ENCODE data around the gene TIMM29.

TIMM29 gene

DNA sequence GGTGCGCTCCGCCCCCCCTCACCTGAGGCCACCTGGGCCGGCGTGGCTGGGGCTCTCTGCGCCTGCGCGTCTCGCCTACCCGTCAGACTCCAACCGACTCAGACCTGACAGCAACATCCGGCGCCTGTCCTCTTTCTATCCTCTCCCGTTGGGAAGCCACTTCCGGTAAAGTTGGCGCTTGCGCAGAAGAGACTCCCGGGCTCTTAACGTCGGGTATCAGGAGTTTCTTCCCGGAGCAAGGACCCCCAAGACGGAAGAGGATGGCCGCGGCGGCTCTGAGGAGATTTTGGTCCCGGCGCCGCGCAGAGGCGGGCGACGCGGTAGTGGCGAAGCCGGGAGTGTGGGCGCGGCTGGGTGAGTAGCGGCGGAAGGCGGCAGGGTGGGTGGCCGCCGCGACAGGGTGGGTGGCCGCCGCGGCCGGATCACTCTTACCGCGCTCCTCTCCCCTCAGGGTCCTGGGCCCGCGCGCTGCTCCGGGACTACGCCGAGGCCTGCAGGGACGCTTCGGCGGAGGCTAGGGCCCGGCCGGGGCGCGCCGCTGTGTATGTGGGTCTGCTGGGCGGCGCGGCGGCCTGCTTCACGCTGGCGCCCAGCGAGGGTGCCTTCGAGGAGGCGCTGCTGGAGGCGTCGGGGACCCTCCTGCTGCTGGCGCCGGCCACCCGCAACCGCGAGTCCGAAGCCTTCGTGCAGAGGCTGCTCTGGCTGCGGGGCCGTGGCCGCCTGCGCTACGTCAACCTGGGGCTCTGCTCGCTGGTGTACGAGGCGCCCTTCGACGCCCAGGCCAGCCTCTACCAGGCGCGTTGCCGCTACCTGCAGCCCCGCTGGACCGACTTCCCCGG, at the start of gene TIMM29, which contains the start of gene YIPF2:
Gene TIMM29, plus strand, starts transcription at position 249 of the 839 bp plus-strand sequence. Its CDS starts 12 bp downstream, at position 261.
Gene YIPF2, minus strand, starts transcription at position 77 of the 839 bp plus-strand sequence. CDS start 229 bp downstream, outside the sequence.
- H3K27me3 Mint-ChIP-seq, result no peaks in the 10 kb centered on the region
- H3K4me3 Mint-ChIP-seq, result peak within 1 kb of the TSS; percentile 97
- no peaks in the 10 kb centered on the region for H3K9me3 Mint-ChIP-seq
- intact Hi-C loops (cut with micrococcal nuclease), result loop anchor here (1.0 kb wide), 1 partner anchor 57 kb away; the partner anchor contains the start of gene CARM1
- H3K27ac Mint-ChIP-seq, result peak within 1 kb of the TSS; percentile 87
- peaks cover 71% of the 10 kb centered on the region for H3K36me3 Mint-ChIP-seq (ENCODE audit: low read depth)
- peaks cover 19% of the 10 kb centered on the region for H3K4me1 Mint-ChIP-seq (ENCODE audit: low read depth)

DNA sequence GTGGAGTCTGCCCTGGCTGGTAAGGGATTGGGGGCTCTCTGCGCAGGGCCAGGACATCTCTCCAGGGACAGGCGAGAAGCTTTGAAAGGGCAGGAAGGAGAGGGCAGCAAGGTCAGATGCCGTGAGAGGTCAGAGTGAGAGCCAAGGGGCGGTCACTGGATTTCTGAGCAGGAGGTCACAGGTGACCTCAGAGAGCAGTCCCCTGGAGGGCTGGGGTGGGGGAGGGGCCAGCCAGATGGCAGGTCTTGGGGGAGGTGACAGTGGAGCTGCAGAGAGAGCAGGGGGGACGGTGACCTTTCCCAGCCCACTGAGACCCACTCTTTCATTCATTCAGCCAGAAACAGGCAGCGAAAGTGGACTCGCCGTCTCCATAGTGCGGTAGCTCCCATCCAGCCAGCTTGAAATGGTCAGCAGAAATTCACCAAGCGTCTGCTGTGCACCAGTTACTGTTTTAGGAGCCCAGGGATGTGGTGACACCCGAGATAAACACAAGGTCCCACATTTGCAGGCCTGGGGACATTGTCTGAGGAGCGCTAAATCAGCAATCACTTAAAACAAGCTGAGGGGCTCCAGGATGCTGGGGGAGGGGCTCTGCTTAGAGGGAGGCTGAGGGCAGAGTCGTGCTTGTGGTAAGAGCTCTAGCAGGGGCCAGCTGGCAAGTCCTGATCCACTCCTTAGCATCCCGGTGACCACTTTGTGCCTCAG, 47.1 kb upstream of the TIMM29 start:
- H3K27me3 Mint-ChIP-seq, result no peaks in the 10 kb centered on the region
- no peak overlapping the region for H3K27ac Mint-ChIP-seq
- peaks cover 62% of the 10 kb centered on the region for H3K4me1 Mint-ChIP-seq (ENCODE audit: low read depth)
- no peak overlapping the region for H3K4me3 Mint-ChIP-seq
- intact Hi-C loops (cut with micrococcal nuclease), result no loop called here
- H3K9me3 Mint-ChIP-seq, result no peaks in the 10 kb centered on the region
- H3K36me3 Mint-ChIP-seq (ENCODE audit: low read depth), result peaks cover 44% of the 10 kb centered on the region

DNA sequence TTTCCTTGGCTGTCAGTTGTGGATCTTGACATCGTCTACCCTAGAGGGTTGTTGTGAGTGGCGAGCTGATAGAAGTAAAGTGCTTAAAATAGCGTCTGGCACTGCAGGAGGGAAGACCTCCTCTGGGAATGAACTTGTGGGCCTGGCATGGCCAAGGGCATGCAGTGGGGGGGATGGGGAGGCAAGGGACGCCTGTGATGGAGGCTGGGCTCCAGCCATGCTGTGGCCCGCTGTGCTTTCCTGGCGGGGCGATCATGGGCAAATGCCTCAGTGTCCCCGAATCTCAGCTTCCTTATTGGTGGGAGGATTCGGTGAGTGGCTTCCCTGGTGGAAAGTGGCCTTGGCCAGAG, 46.5 kb upstream of the TIMM29 start:
- Mint-ChIP-seq H3K27me3 (no peaks in the 10 kb centered on the region), H3K4me3 (no peak overlapping the region), H3K36me3 (ENCODE audit: low read depth) (peaks cover 48% of the 10 kb centered on the region), H3K9me3 (no peaks in the 10 kb centered on the region), H3K27ac (no peak overlapping the region), H3K4me1 (ENCODE audit: low read depth) (peaks cover 61% of the 10 kb centered on the region)
- intact Hi-C loops (cut with micrococcal nuclease), result no loop called here

DNA sequence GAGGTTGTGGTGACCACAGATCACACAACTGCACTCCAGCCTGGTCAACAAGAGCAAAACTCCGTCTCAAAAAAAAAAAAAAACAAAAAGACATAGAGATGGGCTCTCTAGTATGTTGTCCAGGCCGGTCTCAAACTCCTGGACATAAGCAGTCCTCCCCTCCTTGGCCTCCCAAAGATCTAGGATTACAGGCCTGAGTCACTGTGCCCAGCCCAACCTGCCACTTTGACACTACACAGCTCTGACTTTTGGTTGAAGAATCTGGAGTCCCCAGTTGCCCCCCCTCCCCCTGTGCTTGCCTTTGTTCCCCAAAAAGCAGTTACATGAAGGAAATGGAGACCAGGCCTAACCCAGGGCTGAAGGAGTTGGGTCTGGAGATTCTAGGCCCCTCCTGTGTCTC, 44.3 kb upstream of the TIMM29 start:
- no peaks in the 10 kb centered on the region for H3K9me3 Mint-ChIP-seq
- H3K4me3 Mint-ChIP-seq, result no peak overlapping the region
- peak overlapping the region; percentile 61 for H3K27ac Mint-ChIP-seq
- intact Hi-C loops (cut with micrococcal nuclease), result no loop called here
- H3K4me1 Mint-ChIP-seq (ENCODE audit: low read depth), result peaks cover 56% of the 10 kb centered on the region
- no peaks in the 10 kb centered on the region for H3K27me3 Mint-ChIP-seq
- H3K36me3 Mint-ChIP-seq (ENCODE audit: low read depth), result peaks cover 48% of the 10 kb centered on the region

DNA sequence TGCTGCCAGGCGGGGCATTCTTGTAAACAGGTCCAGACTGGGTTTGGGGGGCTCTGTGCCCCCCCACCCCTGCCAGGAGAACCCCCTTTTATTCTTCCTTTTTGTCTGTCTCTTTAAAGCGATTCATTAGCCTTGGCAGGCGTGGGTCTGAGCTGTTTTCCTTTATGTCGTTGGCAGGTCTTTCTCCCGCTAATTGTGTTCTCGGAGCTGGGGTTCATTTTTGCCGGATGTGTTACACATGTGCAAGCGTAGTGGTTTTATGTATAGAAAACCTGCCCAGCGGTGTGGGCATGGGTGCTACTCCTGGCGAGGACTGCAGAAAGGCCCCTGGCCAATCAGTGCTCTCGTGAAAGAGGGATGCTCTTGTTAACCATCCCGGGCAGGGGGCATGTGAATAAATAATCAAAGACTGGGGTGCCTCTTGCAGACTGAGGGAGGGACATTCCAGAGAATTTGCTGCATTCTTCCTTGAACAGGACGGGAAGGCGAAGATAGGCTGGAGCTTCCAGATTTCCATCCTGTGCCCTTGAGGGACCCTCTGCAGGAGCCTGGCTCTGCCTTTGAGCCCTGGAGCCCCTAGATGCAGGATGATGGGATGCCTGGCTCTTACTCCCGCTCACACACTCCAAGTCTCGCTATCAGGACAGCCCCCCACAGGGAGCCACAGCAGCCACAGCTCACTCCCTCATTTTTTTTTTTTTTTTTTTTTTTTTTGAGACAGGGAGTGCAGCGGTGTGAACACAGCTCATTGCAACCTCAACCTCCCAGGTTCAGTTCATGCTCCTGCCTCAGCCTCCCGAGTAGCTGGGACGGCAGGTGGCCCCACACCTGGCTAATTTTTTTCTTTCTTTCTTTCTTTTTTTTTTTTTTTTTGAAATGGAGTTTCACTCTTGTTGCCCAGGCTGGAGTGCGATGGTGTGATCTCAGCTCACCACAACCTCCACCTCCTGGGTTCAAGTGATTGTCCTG, 43.1 kb upstream of the TIMM29 start:
- Mint-ChIP-seq H3K27me3 (no peaks in the 10 kb centered on the region), H3K36me3 (ENCODE audit: low read depth) (peaks cover 37% of the 10 kb centered on the region), H3K9me3 (no peaks in the 10 kb centered on the region), H3K4me3 (no peak overlapping the region), H3K27ac (peak overlapping the region; percentile 61), H3K4me1 (ENCODE audit: low read depth) (peaks cover 48% of the 10 kb centered on the region)
- intact Hi-C loops (cut with micrococcal nuclease), result no loop called here

DNA sequence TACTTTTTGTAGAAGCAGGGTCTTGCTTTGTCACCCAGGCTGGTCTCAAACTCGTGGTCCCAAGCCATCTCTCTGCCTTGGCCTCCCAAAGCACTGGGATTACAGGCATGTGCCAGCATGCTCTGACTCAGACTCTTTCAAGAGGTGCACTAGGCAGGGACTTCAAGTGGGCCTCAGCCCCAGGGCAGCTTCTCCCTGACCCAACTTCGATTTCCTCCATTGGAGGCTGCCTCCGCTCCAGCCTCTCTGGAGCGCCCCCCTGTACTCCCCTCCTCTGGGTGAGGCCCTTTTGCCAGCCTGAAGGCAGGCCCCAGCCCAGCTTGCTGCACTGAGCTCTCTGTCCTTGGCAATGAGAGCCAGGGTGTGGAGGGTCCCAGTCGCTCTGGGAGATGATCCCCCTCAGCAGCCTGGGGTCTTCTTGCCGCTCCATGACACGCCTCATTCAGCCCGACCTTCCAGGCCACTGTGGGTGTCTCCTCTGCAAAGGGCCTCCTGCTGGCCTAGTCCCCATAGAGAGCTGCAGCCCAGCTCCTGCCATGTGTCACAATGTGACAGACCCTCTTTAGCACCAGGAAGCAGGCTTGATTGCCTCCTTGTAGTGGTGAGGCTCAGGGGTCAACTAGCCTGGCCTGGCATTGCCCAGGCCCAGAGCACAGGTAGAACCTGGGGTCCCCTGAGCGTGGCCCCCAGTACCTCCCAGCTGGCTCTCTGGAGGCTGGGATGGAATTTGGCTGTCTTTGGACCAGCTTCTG, 40.8 kb upstream of the TIMM29 start:
- H3K36me3 Mint-ChIP-seq (ENCODE audit: low read depth), result peaks cover 19% of the 10 kb centered on the region
- intact Hi-C loops (cut with micrococcal nuclease), result no loop called here
- no peak overlapping the region for H3K4me3 Mint-ChIP-seq
- H3K27me3 Mint-ChIP-seq, result no peaks in the 10 kb centered on the region
- H3K9me3 Mint-ChIP-seq, result no peaks in the 10 kb centered on the region
- H3K27ac Mint-ChIP-seq, result no peak overlapping the region
- peaks cover 36% of the 10 kb centered on the region for H3K4me1 Mint-ChIP-seq (ENCODE audit: low read depth)

DNA sequence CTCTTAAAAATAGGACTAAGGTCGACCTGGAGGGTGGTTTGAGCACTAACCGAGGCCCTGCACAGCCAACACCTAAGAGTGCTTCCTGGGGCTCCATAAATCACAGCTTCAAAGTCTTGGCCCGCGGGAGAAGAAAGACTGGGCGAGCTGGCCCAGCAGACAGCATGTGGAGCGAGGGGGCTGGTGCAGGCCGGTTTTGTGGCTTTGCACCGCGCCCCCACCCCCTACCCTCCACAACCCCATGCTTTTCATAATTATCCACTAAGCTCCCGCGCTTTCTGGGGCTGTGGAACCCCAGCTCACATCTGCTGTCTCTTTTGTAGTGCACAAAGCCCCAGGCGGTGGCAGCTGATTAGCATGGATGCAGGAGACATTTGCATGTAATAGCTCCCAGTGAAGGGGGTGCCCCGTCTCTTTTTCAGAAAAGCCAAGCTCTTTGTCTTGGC, 40.2 kb upstream of the TIMM29 start:
- Mint-ChIP-seq H3K27me3 (no peaks in the 10 kb centered on the region), H3K9me3 (no peaks in the 10 kb centered on the region), H3K4me3 (no peak overlapping the region), H3K4me1 (ENCODE audit: low read depth) (peaks cover 32% of the 10 kb centered on the region), H3K27ac (no peak overlapping the region), H3K36me3 (ENCODE audit: low read depth) (peaks cover 19% of the 10 kb centered on the region)
- intact Hi-C loops (cut with micrococcal nuclease), result no loop called here

DNA sequence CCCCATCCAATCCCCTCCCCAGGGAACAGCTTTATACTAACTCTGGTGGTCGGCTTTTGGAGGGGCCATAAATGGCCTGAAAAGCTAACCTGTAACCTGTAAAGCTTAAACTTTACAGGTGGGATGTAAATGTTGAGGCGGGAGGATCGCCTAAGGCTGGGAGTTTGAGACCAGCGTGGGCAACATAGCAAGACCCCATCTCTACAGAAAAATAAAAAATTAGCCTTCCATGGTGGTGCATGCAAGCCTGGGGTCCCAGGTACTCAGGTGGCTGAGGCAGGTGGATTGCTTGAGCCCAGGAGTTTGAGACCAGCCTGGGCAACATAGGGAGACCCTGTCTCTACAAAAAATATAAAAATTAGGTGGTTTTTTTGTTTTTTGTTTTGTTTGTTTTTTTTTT, 38.7 kb upstream of the TIMM29 start:
- H3K9me3 Mint-ChIP-seq, result no peaks in the 10 kb centered on the region

DNA sequence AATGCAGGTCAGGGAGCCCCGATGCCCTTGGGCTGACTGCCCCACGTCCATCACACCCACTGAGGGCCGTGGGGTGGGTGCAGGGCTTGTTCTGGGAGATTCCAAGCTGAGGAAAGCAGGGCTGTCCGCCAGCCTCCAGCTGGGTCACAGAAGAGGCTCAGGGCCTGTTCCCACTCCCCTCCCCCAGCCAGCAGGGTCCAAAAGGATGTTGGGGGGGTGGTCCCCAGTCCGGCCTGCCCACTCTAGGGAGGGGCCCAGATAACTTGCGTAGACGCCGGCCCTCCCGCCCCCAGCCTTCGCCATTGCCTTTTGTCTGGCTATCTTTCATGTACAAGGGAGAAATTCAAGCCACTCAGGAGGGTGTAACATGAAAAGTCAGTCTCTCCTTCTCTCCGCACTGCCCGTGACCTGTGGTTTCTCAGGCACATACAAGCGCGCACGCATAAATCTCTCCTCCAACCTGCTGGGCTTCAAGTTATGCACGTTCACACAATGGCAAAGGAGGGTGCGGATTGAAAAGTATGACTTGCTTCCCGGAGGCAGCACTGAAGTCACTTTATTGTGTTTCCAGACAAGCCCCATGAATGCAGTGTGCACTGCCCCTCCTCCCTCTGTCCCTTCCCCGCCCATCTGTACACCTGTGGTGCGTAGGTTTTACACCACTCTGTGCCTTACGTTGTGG, 37.1 kb upstream of the TIMM29 start:
- Mint-ChIP-seq H3K27ac (no peak overlapping the region), H3K4me1 (ENCODE audit: low read depth) (peaks cover 43% of the 10 kb centered on the region), H3K9me3 (no peaks in the 10 kb centered on the region), H3K4me3 (no peak overlapping the region), H3K36me3 (ENCODE audit: low read depth) (peaks cover 20% of the 10 kb centered on the region), H3K27me3 (no peaks in the 10 kb centered on the region)
- intact Hi-C loops (cut with micrococcal nuclease), result no loop called here

More for the DNA sequence above, 38.7 kb upstream of the TIMM29 start:
- Mint-ChIP-seq H3K36me3 (ENCODE audit: low read depth) (peaks cover 32% of the 10 kb centered on the region), H3K27ac (no peak overlapping the region), H3K4me1 (ENCODE audit: low read depth) (peaks cover 37% of the 10 kb centered on the region), H3K27me3 (no peaks in the 10 kb centered on the region), H3K4me3 (no peak overlapping the region)
- intact Hi-C loops (cut with micrococcal nuclease), result no loop called here

DNA sequence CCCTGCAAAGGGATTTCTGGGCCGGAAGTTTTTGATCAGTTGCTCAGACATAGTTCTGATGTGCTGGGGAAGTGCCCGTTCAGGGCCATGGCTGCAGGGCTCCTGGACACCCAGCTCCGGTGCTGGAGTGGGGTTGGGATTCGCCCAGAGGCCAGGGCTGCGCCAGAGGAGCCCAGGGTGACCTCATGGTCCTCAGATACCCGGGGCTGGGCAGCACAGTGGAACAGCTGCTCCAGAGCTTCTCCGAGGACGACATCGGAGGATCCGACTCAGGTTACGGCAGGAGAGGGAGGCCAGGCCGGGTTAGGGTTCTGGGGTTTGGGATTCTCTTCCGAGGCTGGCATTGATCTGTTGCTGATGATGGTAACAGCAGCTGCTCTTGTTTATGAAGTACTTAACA, 36.4 kb upstream of the TIMM29 start:
- Mint-ChIP-seq H3K27ac (no peak overlapping the region), H3K4me1 (ENCODE audit: low read depth) (peaks cover 44% of the 10 kb centered on the region)

DNA sequence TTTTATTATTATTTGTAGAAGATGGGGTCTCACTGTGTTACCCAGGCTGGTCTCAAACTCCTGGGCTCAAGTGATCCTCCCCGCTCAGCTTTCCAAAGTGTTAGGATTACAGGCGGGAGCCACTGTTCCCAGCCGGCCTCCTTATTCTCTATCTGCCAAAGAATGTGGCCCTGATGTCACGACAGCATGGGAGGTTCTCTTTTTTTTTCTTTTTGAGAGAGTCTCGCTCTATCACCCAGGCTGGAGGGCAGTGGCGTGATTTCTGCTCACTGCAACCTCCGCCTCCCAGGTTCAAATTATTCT, 33.7 kb upstream of the TIMM29 start:
- H3K27ac Mint-ChIP-seq, result no peak overlapping the region

More for the DNA sequence above, 36.4 kb upstream of the TIMM29 start:
- H3K9me3 Mint-ChIP-seq, result no peaks in the 10 kb centered on the region
- peaks cover 14% of the 10 kb centered on the region for H3K36me3 Mint-ChIP-seq (ENCODE audit: low read depth)
- intact Hi-C loops (cut with micrococcal nuclease), result no loop called here
- no peaks in the 10 kb centered on the region for H3K27me3 Mint-ChIP-seq
- H3K4me3 Mint-ChIP-seq, result no peak overlapping the region

DNA sequence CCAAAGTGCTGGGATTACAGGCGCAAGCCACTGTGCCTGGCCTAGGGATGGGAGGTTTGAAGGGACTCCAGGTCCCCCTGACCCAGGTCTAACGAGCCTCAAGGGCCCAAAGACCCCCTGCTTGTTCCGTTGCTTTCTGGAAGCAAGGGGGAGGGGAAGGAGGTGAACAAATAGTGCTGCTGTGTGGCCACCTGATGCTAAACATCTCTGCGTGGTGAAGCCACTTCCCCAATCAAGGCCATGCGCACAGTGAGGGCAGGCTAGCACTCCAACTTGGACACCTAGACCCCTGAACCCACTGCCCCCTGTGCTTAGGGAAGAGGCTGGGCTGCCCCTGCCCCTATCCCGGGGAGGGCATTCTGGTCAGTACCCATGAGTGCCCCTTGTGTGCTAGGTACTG, 33.2 kb upstream of the TIMM29 start:
- no peaks in the 10 kb centered on the region for H3K27me3 Mint-ChIP-seq
- H3K4me1 Mint-ChIP-seq (ENCODE audit: low read depth), result peaks cover 51% of the 10 kb centered on the region
- no peaks in the 10 kb centered on the region for H3K9me3 Mint-ChIP-seq
- no peak overlapping the region for H3K27ac Mint-ChIP-seq
- H3K4me3 Mint-ChIP-seq, result no peak overlapping the region
- peaks cover 19% of the 10 kb centered on the region for H3K36me3 Mint-ChIP-seq (ENCODE audit: low read depth)
- intact Hi-C loops (cut with micrococcal nuclease), result no loop called here

More for the DNA sequence above, 33.7 kb upstream of the TIMM29 start:
- Mint-ChIP-seq H3K27me3 (no peaks in the 10 kb centered on the region), H3K36me3 (ENCODE audit: low read depth) (peaks cover 19% of the 10 kb centered on the region), H3K4me1 (ENCODE audit: low read depth) (peaks cover 51% of the 10 kb centered on the region), H3K9me3 (no peaks in the 10 kb centered on the region), H3K4me3 (no peak overlapping the region)
- intact Hi-C loops (cut with micrococcal nuclease), result no loop called here

DNA sequence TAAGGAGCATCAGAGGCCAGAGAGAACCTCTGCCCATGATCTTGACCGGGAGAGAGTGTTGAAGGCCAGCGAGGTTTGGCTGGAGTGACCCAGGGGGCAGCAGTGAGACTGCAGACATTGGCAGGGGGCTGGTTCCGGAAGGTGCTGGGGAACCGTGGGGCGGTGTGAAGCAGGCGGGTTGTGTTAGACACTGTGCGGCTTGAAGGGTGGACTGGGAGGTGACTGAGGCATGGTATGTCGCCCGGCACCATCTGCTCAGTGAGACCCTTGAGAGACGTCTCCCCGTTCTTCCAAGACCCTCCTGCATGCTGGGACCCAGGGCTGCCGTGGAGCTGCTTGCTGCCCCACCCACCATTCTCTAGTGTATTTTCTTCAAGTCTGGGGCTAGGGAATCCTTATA, 32.7 kb upstream of the TIMM29 start:
- peak overlapping the region; percentile 18 for H3K27ac Mint-ChIP-seq

More for the DNA sequence above, 32.7 kb upstream of the TIMM29 start:
- intact Hi-C loops (cut with micrococcal nuclease), result no loop called here
- Mint-ChIP-seq H3K36me3 (ENCODE audit: low read depth) (peaks cover 19% of the 10 kb centered on the region), H3K27me3 (no peaks in the 10 kb centered on the region), H3K4me3 (no peak overlapping the region), H3K4me1 (ENCODE audit: low read depth) (peaks cover 51% of the 10 kb centered on the region), H3K9me3 (no peaks in the 10 kb centered on the region)
